ENCODE data around the gene SYTL3. TPM values are rescaled to one million over a fixed set of nuclear protein-coding genes. Genes with fewer than 3 reads are reported as not detected.

The SYTL3 gene
- total RNA-seq, 1 experiment from 2014 or later: 14.2 TPM

- Mint-ChIP-seq H3K4me3 (ENCODE audit: low read depth, unreplicated experiment) (no peak overlapping the region), H3K9me3 (ENCODE audit: low read depth, unreplicated experiment) (no peaks in the 10 kb centered on the region), H3K27ac (ENCODE audit: unreplicated experiment) (peak overlapping the region; percentile 72), H3K36me3 (ENCODE audit: insufficient read depth, unreplicated experiment) (peaks cover 89% of the 10 kb centered on the region), H3K27me3 (ENCODE audit: unreplicated experiment) (no peaks in the 10 kb centered on the region), H3K4me1 (ENCODE audit: low read depth, unreplicated experiment) (peaks cover 26% of the 10 kb centered on the region)
- CTCF ChIA-PET: no interaction called here
- no peak for TF ChIP-seq CTCF (IDR thresholded peaks at IDR 0.05; ENCODE audit: unreplicated experiment)
- intact Hi-C loops (cut with micrococcal nuclease; ENCODE audit: unreplicated experiment): no loop called here
- no TSS peak for BruUV-seq (replicated peaks)
- DNase-seq: no peak
Observed at GRCh38 chr6:158758941-158759479, 109.2 kb downstream of the SYTL3 start.

DNA sequence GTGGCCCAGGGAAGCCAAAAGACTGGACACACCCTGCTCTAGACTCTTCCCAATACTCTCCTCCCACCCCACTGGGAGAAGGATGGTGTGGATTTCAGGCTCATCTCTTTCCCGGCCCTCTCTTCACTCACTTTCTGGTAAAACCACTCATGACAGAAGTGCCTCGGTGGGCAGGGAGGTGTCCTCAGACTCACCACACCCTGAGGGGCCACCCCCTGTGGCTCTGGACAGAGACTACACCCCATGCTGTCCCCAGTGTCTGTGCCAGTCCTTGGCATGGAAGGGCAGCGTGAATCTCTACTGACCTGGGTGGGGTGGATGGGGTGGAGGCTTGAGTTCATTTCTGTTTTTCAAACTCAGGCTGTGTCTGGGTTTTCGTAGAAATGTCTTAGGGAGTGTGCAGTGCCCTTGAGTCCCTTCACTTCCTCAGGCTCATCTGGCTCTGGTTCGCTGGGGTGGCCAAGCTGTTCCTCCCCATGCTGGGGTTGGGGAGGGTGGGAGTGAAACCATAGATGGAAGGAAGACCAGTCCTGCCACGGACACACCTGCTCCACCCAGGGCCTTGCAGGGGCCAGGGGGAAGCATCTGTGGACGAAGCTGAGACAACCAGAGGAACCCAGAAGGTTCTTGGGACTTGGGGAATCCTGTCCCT is 110.2 kb downstream of the SYTL3 start:
- Mint-ChIP-seq H3K4me1 (ENCODE audit: low read depth, unreplicated experiment) (peaks cover 27% of the 10 kb centered on the region), H3K4me3 (ENCODE audit: low read depth, unreplicated experiment) (no peak overlapping the region), H3K27me3 (ENCODE audit: unreplicated experiment) (no peaks in the 10 kb centered on the region), H3K9me3 (ENCODE audit: low read depth, unreplicated experiment) (no peaks in the 10 kb centered on the region), H3K27ac (ENCODE audit: unreplicated experiment) (peak overlapping the region; percentile 46), H3K36me3 (ENCODE audit: insufficient read depth, unreplicated experiment) (peaks cover 89% of the 10 kb centered on the region)
- CTCF ChIA-PET: interaction anchor here (1.8 kb wide), 1 partner anchor 42 kb away, joined by 5 read pairs; no protein-coding TSS in a partner anchor
- BruUV-seq (replicated peaks): no TSS peak
- DNase-seq: no peak
- no peak for TF ChIP-seq CTCF (IDR thresholded peaks at IDR 0.05; ENCODE audit: unreplicated experiment)
- intact Hi-C loops (cut with micrococcal nuclease; ENCODE audit: unreplicated experiment): no loop called here

DNA sequence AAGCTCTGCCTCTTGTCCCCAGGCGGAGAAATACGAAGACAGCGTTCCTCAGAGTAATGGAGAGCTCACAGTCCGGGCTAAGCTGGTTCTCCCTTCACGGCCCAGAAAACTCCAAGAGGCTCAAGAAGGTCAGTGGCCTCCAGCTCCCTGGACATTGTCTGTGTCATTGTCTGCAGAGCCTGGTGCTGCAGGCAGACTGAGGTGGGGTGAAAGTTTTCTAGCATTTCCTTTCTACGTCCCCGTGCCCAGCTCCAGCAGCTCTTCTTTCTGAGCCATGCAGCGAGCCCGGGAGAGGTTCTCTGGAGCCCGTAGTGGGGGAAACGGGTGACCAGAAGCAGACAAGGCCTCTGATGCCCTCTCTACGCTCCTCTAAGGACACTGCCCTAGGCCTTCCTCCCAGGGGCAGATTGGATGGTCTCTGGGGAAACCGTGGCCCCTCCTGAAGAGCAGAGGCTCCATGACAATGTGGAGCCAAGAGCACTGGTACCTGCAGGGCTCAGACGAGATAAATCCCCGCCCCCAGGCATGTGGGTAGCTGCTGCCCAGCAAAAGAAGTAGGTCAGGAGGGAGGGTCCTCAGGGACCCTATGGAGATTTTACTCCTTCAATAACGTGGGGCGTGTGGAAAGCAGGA is 110.9 kb downstream of the SYTL3 start:
- intact Hi-C loops (cut with micrococcal nuclease; ENCODE audit: unreplicated experiment): no loop called here
- no peak overlapping the region for H3K4me3 Mint-ChIP-seq (ENCODE audit: low read depth, unreplicated experiment)
- H3K27ac Mint-ChIP-seq (ENCODE audit: unreplicated experiment): peak overlapping the region; percentile 84
- H3K27me3 Mint-ChIP-seq (ENCODE audit: unreplicated experiment): no peaks in the 10 kb centered on the region
- DNase-seq: no peak
- peaks cover 90% of the 10 kb centered on the region for H3K36me3 Mint-ChIP-seq (ENCODE audit: insufficient read depth, unreplicated experiment)
- CTCF ChIA-PET: interaction anchor here (1.8 kb wide), 1 partner anchor 42 kb away, joined by 5 read pairs; no protein-coding TSS in a partner anchor
- peaks cover 27% of the 10 kb centered on the region for H3K4me1 Mint-ChIP-seq (ENCODE audit: low read depth, unreplicated experiment)
- no peaks in the 10 kb centered on the region for H3K9me3 Mint-ChIP-seq (ENCODE audit: low read depth, unreplicated experiment)
- TF ChIP-seq CTCF (IDR thresholded peaks at IDR 0.05; ENCODE audit: unreplicated experiment): no peak
- BruUV-seq (replicated peaks): no TSS peak

- peaks cover 94% of the 10 kb centered on the region for H3K36me3 Mint-ChIP-seq (ENCODE audit: insufficient read depth, unreplicated experiment)
- TF ChIP-seq CTCF (IDR thresholded peaks at IDR 0.05; ENCODE audit: unreplicated experiment): no peak
- H3K9me3 Mint-ChIP-seq (ENCODE audit: low read depth, unreplicated experiment): no peaks in the 10 kb centered on the region
- DNase-seq: no peak
- CTCF ChIA-PET: no interaction called here
- peaks cover 27% of the 10 kb centered on the region for H3K4me1 Mint-ChIP-seq (ENCODE audit: low read depth, unreplicated experiment)
- intact Hi-C loops (cut with micrococcal nuclease; ENCODE audit: unreplicated experiment): loop anchor here (2.0 kb wide), 1 partner anchor 43 kb away; no protein-coding TSS in a partner anchor
- BruUV-seq (replicated peaks): no TSS peak
- H3K27ac Mint-ChIP-seq (ENCODE audit: unreplicated experiment): peak overlapping the region; percentile 84
- peak overlapping the region; percentile 13 for H3K4me3 Mint-ChIP-seq (ENCODE audit: low read depth, unreplicated experiment)
- no peaks in the 10 kb centered on the region for H3K27me3 Mint-ChIP-seq (ENCODE audit: unreplicated experiment)
Observed at GRCh38 chr6:158761746-158762145, 111.9 kb downstream of the SYTL3 start.

All from Calu3 (cell line).